ENCODE results near the gene SLC38A3.

The SLC38A3 gene

DNA sequence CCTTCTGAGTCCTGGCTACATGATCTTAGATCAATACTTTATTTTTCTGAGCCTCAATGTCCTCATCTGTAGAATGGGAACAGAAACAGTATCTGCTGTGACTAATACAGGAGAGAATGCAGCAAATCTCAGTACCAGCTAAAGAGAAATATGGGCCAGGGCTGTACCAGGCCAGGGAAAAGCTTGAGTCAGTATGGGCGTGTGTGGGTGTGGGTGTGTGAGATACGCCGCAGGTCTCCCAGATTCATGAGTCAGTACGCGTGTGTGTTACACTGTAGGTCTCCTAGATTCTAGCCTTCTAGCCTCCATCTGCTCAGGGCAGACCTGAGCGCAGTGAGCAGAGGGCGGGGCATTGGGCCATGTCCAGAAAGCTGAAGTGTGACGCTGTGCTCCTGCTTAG, 46.1 kb downstream of the SLC38A3 start:
- Histone ChIP-seq H3K9me3 (ENCODE audit: control insufficient read depth, low read depth, low read length) (no peaks in the 10 kb centered on the region), H3K9ac (ENCODE audit: low read length) (no peak overlapping the region), H3K27ac (ENCODE audit: low read length) (no peak overlapping the region), H3K36me3 (ENCODE audit: control insufficient read depth, low read depth, low read length) (peaks cover 13% of the 10 kb centered on the region), H3K27me3 (ENCODE audit: control insufficient read depth, insufficient read depth, low read length) (no peaks in the 10 kb centered on the region), H3K4me1 (ENCODE audit: control insufficient read depth, low read depth, low read length) (peaks cover 11% of the 10 kb centered on the region), H3K4me3 (ENCODE audit: low read length) (no peak overlapping the region)

DNA sequence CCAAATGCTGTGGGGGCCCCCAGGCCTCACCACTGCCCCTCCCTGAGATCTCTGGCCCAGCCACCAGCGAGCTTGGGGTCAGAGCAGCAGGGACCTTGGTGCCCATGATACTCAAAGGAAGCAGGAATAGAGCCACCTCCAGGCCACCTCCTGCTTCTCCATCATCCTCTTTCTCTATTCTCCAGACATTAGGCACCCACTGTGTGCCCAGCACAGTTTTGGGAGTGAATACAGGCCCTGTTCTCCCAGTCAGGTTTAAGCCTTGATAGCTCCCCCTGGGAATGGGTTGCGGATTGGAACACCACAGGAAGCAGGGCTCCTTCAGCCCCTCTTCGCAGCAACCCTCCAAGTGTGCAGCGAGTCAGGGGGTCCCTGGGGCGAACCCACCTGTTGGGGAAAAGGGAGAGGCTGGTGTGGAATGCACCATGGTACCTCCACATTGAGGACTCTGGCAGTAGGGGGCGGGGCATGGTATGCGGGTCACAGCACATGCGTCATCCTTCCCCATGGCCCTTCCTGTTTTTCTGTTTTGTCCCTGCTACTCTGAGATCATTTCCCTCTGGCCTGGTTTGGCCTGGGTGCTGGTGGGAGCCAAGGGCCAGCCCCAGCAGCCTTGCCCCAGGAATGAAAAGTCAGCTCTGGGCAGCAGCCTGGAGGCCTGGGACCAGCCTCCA, 49.6 kb downstream of the SLC38A3 start:
- H3K27me3 ChIP-seq (ENCODE audit: control insufficient read depth, insufficient read depth, low read length), result no peaks in the 10 kb centered on the region
- no peaks in the 10 kb centered on the region for H3K9me3 ChIP-seq (ENCODE audit: control insufficient read depth, low read depth, low read length)
- H3K27ac ChIP-seq (ENCODE audit: low read length), result no peak overlapping the region
- no peak overlapping the region for H3K9ac ChIP-seq (ENCODE audit: low read length)
- no peaks in the 10 kb centered on the region for H3K4me1 ChIP-seq (ENCODE audit: control insufficient read depth, low read depth, low read length)
- no peak overlapping the region for H3K4me3 ChIP-seq (ENCODE audit: low read length)
- H3K36me3 ChIP-seq (ENCODE audit: control insufficient read depth, low read depth, low read length), result peaks cover 32% of the 10 kb centered on the region

DNA sequence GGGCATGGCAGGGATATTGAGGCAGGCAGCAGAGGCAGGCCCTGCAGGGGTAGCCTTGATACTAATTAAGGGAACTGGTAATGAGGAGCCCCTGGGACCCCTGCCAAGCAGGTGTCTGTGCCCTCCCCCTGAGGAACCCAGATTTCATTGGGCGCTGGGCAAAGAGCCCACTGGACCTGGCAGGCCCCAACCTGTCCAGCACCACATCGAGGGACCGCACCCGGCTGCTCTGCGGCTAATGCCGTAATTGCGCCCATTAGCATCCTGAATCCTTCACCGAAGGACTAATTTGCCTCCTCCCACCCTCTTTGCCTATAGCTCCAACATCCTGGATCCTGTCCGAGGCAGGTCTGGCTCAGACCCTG, 50.2 kb downstream of the SLC38A3 start:
- no peaks in the 10 kb centered on the region for H3K9me3 ChIP-seq (ENCODE audit: control insufficient read depth, low read depth, low read length)
- H3K36me3 ChIP-seq (ENCODE audit: control insufficient read depth, low read depth, low read length), result peaks cover 32% of the 10 kb centered on the region
- H3K27ac ChIP-seq (ENCODE audit: low read length), result no peak overlapping the region
- H3K27me3 ChIP-seq (ENCODE audit: control insufficient read depth, insufficient read depth, low read length), result no peaks in the 10 kb centered on the region
- H3K9ac ChIP-seq (ENCODE audit: low read length), result no peak overlapping the region
- H3K4me3 ChIP-seq (ENCODE audit: low read length), result no peak overlapping the region
- H3K4me1 ChIP-seq (ENCODE audit: control insufficient read depth, low read depth, low read length), result no peaks in the 10 kb centered on the region

DNA sequence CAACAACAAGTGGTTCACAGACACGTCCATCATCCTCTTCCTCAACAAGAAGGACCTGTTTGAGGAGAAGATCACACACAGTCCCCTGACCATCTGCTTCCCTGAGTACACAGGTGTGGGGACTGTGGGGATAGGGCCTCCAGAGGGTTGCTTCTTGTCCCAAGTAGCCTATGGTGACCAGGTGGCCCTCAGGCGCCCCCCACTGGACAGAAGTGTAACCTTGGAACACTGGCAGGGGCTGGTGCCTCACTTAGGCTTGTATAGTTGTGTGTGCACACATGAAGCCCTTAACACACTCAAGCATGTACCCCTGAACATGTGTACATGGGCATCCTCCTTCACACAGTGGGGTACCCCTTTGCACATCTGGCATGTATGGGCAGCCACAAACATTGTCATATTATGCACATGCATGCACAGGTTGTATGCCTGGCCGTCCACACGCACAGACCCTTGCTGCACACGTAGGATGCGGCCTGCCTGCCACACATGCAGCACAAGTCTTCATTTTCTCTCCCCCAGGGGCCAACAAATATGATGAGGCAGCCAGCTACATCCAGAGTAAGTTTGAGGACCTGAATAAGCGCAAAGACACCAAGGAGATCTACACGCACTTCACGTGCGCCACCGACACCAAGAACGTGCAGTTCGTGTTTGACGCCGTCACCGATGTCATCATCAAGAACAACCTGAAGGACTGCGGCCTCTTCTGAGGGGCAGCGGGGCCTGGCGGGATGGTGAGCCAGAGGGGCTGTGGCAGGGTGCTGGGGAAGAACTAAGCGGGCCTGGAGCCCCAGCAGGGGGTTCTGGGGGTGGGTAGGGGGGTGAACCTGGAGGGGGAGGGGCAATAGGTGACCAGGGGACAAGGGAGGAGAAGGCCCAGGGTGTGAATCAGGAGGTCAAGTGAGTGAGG, 52.2 kb downstream of the SLC38A3 start:
- Histone ChIP-seq H3K4me3 (ENCODE audit: low read length) (no peak overlapping the region), H3K27me3 (ENCODE audit: control insufficient read depth, insufficient read depth, low read length) (no peaks in the 10 kb centered on the region), H3K36me3 (ENCODE audit: control insufficient read depth, low read depth, low read length) (peaks cover 32% of the 10 kb centered on the region), H3K9me3 (ENCODE audit: control insufficient read depth, low read depth, low read length) (no peaks in the 10 kb centered on the region), H3K27ac (ENCODE audit: low read length) (no peak overlapping the region), H3K4me1 (ENCODE audit: control insufficient read depth, low read depth, low read length) (peaks cover 14% of the 10 kb centered on the region), H3K9ac (ENCODE audit: low read length) (no peak overlapping the region)

DNA sequence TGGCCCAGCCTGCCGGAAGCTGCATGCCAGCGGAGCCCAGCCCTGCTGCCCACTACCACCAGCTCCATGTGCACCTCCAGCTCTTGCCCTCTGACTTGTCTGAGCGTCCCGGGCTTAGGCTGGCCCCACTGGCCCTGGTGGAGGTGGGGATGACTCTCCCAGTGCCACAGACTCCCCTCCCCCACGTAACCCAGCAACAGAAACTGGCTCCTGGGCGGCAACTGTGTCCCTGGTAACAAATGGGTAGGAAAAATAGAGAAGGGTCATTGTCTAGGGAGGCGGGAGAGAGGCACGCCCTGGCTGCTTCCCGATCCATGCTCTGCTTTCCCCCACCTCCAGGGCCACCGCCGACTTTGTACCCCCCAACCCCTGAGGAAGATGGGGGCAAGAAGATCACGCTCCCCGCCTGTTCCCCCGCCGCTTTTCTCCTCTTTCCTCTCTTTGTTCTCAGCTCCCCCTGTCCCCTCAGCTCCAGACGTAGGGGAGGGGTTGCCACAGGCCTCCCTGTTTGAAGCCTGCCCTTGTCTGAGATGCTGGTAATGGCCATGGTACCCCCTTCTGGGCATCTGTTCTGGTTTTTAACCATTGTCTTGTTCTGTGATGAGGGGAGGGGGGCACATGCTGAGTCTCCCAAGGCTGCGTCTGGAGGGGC, 53.1 kb downstream of the SLC38A3 start:
- no peak overlapping the region for H3K9ac ChIP-seq (ENCODE audit: low read length)
- peaks cover 25% of the 10 kb centered on the region for H3K36me3 ChIP-seq (ENCODE audit: control insufficient read depth, low read depth, low read length)
- H3K27ac ChIP-seq (ENCODE audit: low read length), result no peak overlapping the region
- H3K4me3 ChIP-seq (ENCODE audit: low read length), result no peak overlapping the region
- H3K4me1 ChIP-seq (ENCODE audit: control insufficient read depth, low read depth, low read length), result peaks cover 14% of the 10 kb centered on the region
- no peaks in the 10 kb centered on the region for H3K27me3 ChIP-seq (ENCODE audit: control insufficient read depth, insufficient read depth, low read length)
- H3K9me3 ChIP-seq (ENCODE audit: control insufficient read depth, low read depth, low read length), result no peaks in the 10 kb centered on the region

DNA sequence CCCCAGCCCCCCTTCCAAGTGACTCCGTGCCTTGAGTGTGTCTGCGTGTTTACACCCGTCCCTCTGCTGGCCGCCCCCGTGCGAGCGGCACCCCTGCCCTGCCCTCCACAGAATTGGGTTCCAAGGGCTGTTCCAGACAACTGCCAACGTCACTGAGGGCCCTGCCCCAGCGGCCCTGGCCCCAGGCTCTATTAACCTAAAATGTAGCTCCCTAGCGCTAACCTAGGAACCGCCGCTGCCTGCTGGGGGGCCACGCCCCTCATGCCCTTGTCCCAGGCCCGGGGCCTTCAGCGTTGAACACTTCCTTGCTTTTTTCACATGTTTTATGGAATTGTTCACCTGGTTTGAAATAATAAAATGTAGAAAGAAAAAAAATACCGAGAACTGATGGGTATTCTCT, 53.9 kb downstream of the SLC38A3 start:
- H3K27me3 ChIP-seq (ENCODE audit: control insufficient read depth, insufficient read depth, low read length), result no peaks in the 10 kb centered on the region
- H3K9me3 ChIP-seq (ENCODE audit: control insufficient read depth, low read depth, low read length), result no peaks in the 10 kb centered on the region
- H3K36me3 ChIP-seq (ENCODE audit: control insufficient read depth, low read depth, low read length), result peaks cover 22% of the 10 kb centered on the region
- H3K4me3 ChIP-seq (ENCODE audit: low read length), result no peak overlapping the region
- H3K9ac ChIP-seq (ENCODE audit: low read length), result no peak overlapping the region
- no peak overlapping the region for H3K27ac ChIP-seq (ENCODE audit: low read length)
- peaks cover 14% of the 10 kb centered on the region for H3K4me1 ChIP-seq (ENCODE audit: control insufficient read depth, low read depth, low read length)

DNA sequence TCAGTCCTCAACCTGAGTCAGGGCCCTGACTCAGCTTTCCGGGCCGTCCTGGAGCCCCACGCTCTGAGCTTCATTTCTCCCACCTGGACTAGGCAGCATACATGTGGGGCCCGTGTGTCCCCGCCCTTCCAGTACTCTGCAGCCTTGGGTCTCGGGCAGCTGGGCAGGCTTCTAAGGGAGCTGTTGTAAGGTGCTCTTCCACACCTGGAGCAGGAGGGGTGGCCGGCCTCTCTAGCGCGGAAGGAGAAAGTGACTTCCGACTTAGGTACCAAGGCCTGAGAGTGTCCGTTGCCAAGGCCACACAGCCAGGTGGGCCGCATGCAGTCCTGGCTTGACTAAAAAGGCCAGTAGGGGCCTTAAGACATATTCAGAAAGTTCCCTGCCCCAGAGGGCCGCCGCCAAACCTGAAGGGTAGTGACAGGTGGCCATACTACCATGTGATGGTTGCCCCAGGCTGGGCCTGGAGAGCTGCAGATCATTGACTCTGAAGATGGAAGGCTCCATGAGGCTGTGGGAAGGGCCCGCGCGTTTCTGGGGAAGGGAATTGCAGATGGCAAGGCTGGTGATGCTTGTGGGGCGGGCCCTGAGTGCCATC, 54.5 kb downstream of the SLC38A3 start:
- no peak overlapping the region for H3K4me3 ChIP-seq (ENCODE audit: low read length)
- no peaks in the 10 kb centered on the region for H3K27me3 ChIP-seq (ENCODE audit: control insufficient read depth, insufficient read depth, low read length)
- H3K36me3 ChIP-seq (ENCODE audit: control insufficient read depth, low read depth, low read length), result peaks cover 22% of the 10 kb centered on the region
- H3K9me3 ChIP-seq (ENCODE audit: control insufficient read depth, low read depth, low read length), result no peaks in the 10 kb centered on the region
- H3K9ac ChIP-seq (ENCODE audit: low read length), result no peak overlapping the region
- H3K4me1 ChIP-seq (ENCODE audit: control insufficient read depth, low read depth, low read length), result peaks cover 19% of the 10 kb centered on the region
- no peak overlapping the region for H3K27ac ChIP-seq (ENCODE audit: low read length)

DNA sequence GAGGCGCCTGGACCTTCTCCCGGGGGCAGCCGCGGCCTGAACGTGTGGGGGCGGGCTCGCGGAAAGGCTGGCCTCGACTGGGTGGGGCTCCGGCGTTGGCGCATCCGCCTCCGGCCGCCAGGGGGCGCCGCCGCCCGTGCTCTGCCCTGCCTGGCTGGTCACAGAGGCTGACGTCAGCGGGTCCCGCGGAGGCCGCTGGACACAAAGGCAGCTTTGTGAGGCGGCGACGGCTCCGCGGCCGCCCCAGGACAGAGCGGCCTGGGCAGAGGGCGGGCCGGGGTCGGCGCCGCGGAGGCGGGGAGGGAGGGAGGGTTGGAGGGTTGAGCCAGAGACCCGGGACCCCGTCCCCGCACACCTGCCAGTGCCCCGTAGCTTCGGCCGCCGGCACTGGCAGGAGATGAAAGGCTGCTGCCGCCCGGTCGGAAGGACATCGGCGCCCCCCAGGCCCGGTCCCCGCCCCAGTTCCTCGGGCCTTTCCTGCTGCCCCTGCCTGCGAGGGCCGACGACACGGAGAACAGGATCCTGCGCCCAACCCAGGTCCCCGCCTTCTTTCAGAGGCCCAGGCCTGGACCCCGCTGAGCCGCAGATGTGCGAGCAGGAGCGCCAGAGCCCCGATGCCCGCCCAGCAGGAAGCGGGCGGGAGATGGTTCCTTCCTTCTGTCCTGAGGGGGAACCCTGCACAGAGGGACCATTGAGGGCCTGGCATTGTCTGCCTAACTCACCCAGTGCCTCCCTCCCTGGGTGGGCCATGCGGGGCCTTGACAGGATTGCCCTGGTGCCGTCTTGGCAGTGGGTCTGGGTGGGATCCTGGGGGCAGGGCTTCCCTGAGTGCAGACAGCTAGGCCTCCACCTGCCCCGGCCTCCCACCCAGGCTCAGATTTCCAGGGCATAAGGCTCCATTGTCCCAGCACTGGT, 55.2 kb downstream of the SLC38A3 start:
- Histone ChIP-seq H3K36me3 (ENCODE audit: control insufficient read depth, low read depth, low read length) (peaks cover 22% of the 10 kb centered on the region), H3K4me1 (ENCODE audit: control insufficient read depth, low read depth, low read length) (peaks cover 24% of the 10 kb centered on the region), H3K9ac (ENCODE audit: low read length) (peak overlapping the region; percentile 77), H3K27ac (ENCODE audit: low read length) (no peak overlapping the region), H3K9me3 (ENCODE audit: control insufficient read depth, low read depth, low read length) (no peaks in the 10 kb centered on the region), H3K27me3 (ENCODE audit: control insufficient read depth, insufficient read depth, low read length) (no peaks in the 10 kb centered on the region), H3K4me3 (ENCODE audit: low read length) (peak overlapping the region; percentile 46)

DNA sequence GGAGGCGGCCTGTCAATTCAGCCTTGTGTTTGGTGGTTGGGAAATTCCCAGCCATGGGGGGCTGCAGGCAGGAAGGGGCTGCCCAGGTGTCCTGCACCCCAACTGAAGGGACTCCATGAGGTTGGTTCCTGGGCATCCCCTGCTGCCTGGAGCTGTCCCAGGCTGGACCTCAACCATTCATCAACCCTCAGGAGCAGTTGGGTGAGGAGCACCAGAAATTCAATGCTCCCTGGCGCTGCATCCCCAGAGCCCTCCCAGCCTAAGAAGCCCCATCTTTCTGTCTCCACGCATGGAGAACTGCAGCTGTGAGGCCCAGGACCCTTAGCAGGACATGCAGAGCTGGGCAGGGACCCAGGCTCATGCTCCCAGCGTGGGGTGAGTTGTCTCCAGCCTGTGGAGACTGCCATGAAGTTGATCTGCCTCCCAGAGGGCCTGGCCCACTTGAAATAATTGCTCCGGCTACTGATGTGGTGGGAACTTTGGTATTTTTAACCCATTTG, 55.9 kb downstream of the SLC38A3 start:
- Histone ChIP-seq H3K4me1 (ENCODE audit: control insufficient read depth, low read depth, low read length) (peaks cover 28% of the 10 kb centered on the region), H3K27me3 (ENCODE audit: control insufficient read depth, insufficient read depth, low read length) (no peaks in the 10 kb centered on the region), H3K9me3 (ENCODE audit: control insufficient read depth, low read depth, low read length) (no peaks in the 10 kb centered on the region), H3K4me3 (ENCODE audit: low read length) (peak overlapping the region; percentile 46), H3K36me3 (ENCODE audit: control insufficient read depth, low read depth, low read length) (peaks cover 22% of the 10 kb centered on the region), H3K27ac (ENCODE audit: low read length) (no peak overlapping the region), H3K9ac (ENCODE audit: low read length) (peak overlapping the region; percentile 77)

DNA sequence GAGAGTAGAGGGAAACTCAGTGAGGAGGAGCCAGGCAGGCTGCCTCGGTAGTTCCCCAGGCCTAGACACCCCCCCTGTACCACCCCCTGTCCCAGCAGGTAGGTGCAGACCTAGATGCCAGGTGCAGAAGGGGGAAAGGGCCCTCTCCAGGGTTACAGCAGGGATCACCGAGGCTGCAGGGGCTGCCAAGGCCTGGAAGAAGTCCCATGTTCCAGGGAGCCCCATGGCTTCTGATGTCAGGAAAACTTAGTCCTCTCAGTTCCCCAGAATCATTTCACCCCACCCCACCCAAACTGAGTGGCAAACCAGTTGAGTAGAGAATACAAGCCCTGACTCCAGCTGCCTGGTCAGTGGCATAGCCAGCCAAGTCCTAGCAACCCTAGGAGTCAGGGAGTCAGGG, 56.4 kb downstream of the SLC38A3 start:
- Histone ChIP-seq H3K4me3 (ENCODE audit: low read length) (no peak overlapping the region), H3K9ac (ENCODE audit: low read length) (no peak overlapping the region)

More for the DNA sequence above, 56.4 kb downstream of the SLC38A3 start:
- Histone ChIP-seq H3K4me1 (ENCODE audit: control insufficient read depth, low read depth, low read length) (peaks cover 30% of the 10 kb centered on the region), H3K9me3 (ENCODE audit: control insufficient read depth, low read depth, low read length) (no peaks in the 10 kb centered on the region), H3K36me3 (ENCODE audit: control insufficient read depth, low read depth, low read length) (peaks cover 17% of the 10 kb centered on the region), H3K27me3 (ENCODE audit: control insufficient read depth, insufficient read depth, low read length) (no peaks in the 10 kb centered on the region), H3K27ac (ENCODE audit: low read length) (no peak overlapping the region)
